ENCODE measurements around the gene PDE6B. TPM values are rescaled to one million over a fixed set of nuclear protein-coding genes. Genes with fewer than 3 reads are reported as not detected.
"Not testable (repeated sequence)": the region's sequence is repeated elsewhere in the genome, so short reads cannot be mapped to it uniquely, and the experiment has no call there.

PDE6B gene
- total RNA-seq, 1 donor from 2014 or later: 3.5 TPM

DNA sequence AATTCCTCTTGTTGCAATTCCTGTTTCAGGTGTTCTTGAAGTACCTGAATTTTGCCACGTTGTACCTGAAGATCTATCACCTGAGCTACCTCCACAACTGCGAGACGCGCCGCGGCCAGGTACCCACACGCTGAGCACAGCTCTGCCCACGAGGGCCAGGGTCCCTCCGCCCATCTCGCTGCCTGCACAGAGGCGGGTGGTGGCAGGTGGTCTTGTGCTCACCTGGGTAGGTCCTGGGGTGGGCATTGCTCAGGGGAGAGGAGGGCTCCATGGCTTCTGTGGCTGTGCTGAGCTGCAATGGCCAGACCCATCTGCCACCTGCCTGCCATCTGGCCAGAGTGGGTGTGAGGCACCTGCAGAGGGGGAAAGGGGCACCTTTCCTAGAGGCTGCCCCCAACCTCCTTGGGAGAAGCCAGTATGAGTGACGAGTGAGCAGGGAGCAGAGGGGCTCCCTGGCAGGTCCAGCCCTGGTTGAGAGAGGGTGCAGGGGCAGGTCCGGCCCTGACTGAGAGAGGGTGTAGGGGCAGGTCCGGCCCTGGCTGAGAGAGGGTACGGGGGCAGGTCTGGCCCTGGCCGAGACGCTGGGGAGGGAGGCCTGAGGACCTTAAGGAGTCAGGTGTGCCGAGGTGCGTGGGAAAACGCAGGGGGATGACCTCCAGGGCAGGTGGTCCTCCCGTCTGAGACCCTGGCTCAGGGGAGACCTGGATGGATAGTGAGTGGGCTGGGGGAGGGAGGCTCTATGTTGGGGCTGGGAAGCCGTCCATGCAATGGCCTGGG, 10.7 kb downstream of the PDE6B start:
- DNase-seq: no peak

DNA sequence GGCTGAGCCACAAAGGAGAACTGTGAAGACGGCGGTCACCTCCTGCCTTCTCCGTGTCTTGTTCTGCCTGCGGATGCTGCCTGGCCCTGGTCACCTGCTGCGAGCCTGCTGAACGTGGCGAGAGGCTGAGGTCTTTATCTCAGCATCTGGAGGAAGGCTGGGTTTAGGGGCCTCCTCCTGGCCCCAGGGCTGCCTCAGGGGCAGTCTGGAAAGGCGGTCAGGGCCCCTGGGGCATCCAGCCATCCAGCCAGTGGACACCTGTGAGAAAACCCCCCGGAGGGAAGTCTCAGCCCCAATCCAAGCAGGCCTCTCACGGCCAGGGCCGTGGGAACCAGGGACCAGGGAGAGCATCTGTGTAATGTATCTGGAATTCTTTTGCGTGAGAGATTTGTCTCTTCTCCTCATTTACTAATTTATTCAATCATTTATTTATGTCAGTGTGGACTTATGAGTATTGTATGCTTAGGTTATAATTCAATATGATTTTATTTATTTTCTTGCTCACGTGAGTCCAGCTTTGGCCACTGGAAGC, 11.3 kb downstream of the PDE6B start:
- DNase-seq: no peak

GRCh38 chr4:637536-638280, 12.3 kb downstream of the PDE6B start:
- no peak for DNase-seq

DNA sequence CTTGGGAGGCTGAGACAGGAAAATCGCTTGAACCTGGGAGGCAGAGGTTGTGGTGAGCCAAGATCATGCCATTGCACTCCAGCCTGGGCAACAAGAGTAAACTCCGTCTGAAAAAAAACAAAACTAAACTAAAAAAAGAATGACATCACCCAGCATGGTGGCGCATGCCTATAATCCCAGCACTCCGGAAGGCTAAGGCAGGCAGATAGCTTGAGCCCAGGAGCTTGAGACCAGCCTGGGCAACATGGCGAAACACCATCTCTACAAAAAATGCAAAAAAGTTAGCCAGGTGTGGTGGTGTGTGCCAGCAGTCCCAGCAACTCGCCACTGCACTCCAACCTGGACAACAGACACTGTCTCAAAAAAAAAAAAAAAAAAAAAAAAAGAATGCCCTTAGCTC, 17.0 kb downstream of the PDE6B start:
- DNase-seq: not testable (repeated sequence)

DNA sequence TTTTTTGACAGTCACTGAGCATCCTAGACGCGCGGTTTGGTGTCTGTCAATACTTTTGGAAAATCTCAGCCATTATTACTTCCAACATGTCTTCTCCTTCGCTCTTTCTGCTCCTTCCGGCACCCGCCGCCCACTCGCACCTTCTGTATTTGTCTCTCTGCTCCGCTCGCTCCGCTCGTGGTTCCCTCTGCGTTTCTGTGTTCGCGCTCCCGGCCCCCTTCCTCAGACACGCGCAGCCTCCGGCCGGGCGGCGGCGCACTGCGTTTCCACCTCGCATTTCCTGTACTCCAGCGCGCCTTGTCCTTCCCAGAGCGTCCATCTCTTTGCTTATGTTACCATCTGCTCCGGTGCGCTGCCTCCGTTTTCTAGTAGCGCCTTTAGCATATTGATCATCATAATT, 21.1 kb downstream of the PDE6B start:
- DNase-seq: no peak

GRCh38 chr4:647481-647880, 22.1 kb downstream of the PDE6B start:
- no peak for DNase-seq

DNA sequence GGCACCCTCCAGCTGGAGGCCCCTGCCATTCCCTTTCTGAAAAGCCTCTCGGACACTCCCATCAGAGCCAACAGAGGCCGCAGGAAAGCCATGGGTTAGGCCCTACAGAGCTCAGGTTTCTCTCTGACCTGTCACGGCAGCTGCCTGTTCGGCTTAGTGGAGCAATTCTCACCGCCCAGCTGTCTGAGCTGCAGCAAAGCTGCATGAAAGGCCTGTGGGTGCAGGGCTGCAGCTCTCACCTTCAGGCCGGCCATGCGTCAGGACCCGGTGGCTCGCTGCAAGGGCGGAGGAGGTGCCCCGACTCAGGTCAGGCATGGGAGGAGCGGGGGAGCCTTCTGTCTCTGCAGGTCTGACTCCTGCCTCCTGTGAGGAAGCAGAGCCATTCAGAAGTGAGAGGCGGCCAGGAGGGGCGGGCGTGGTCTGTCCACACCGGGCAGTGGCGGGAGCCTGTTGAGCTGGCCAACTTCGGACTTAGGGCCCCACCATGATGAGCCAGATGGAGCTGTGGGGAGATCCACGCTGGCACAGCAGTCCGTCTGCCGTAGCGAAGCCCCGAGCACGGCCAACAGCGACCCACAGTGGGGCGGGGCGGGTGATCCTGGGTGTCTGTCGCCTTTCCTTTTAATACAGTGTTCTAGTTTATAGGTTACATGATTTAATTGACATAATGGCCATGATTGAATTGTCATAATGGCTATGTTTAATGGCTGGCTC, 23.4 kb downstream of the PDE6B start:
- peak; percentile 71 for DNase-seq

GRCh38 chr4:649293-649625, 23.9 kb downstream of the PDE6B start:
- DNase-seq: no peak

- DNase-seq: no peak
These were observed 24.5 kb downstream of the PDE6B start for GRCh38 chr4:649751-650310.

- DNase-seq: no peak
These were observed 25.1 kb downstream of the PDE6B start for GRCh38 chr4:650461-650860.

DNA sequence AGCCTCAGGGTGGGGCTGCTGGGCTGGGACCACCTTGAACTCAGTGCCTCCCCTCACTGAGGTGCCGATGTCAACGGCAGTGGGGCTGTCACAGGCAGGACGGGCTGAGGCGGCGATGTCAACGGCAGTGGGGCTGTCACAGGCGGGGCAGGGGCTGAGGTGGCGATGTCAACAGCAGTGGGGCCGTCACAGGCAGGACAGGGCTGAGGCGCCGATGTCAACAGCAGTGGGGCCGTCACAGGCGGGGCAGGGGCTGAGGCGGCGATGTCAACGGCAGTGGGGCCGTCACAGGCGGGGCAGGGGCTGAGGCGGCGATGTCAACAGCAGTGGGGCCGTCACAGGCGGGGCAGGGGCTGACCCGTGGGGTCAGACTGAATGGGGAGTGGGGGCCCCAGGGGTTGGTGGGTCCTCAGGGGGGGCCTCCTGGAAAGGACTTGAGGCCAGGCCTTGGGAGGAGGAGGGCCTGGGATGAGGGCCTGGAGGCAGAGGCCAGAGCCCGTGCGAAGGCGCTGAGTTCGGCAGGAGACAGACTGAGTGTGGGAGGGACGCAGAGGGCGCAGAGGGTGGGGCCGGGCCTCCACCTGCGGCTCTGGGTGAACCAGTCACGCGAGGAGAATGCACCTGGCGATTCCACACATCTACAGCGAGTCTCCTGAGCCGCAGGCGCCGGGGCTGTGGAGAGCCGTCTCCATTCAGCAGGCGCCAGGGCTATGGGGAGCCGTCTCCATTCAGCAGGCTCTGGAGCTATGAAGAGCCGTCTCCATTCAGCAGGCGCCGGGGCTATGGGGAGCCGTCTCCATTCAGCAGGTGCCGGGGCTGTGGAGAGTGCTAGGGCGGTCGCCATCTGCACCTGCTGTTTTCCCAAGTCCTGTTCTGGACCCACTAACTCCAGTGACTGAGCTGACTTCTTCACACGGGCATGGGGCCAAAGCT, 25.8 kb downstream of the PDE6B start:
- DNase-seq: peak; percentile 46

- DNase-seq: no peak
These were observed 26.7 kb downstream of the PDE6B start for GRCh38 chr4:651884-652642.

GRCh38 chr4:653080-653821, 27.9 kb downstream of the PDE6B start:
- no peak for DNase-seq

DNA sequence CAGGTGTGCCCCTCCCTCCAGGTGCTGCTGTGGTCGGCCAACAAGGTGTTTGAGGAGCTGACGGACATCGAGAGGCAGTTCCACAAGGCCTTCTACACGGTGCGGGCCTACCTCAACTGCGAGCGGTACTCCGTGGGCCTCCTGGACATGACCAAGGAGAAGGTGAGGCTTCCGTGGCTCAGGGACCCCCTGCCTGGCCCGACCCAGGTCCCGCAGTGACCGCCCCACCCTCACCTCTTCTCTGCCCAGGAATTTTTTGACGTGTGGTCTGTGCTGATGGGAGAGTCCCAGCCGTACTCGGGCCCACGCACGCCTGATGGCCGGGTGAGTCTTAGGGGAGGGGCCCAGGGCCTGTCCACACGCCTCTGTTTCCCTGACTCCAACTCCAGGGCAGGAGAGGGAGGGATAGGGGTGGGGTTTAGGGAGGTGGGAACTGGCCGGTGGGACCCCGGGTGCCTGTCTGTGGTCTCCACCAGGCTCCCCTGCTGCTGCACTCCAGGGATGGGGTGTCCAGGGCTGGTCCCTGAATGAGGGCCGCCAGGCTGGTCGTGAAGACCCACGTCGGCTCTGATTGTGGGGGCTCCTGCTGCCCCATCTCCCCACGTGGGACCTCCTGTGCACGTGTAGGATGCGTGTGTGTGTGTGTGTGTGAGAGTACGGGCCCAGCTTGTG, 28.6 kb downstream of the PDE6B start:
- no peak for DNase-seq

DNA sequence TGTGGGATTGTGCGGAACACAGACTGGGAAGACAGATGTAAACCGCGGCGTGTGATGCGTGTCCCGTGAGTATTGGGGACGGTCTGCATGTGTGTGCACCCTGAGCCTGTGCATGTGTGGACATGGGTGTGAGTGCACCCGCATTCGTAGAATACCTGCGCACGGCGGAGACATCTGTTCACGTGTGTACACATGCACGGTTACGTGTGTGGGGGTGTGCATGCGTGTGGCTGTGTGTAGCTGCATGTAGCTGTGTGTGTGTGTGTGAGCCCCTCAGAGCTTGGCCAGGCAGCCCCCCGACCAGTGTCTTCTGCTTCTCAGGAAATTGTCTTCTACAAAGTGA, 29.1 kb downstream of the PDE6B start:
- no peak for DNase-seq

GRCh38 chr4:654871-655463, 29.6 kb downstream of the PDE6B start:
- DNase-seq: no peak

DNA sequence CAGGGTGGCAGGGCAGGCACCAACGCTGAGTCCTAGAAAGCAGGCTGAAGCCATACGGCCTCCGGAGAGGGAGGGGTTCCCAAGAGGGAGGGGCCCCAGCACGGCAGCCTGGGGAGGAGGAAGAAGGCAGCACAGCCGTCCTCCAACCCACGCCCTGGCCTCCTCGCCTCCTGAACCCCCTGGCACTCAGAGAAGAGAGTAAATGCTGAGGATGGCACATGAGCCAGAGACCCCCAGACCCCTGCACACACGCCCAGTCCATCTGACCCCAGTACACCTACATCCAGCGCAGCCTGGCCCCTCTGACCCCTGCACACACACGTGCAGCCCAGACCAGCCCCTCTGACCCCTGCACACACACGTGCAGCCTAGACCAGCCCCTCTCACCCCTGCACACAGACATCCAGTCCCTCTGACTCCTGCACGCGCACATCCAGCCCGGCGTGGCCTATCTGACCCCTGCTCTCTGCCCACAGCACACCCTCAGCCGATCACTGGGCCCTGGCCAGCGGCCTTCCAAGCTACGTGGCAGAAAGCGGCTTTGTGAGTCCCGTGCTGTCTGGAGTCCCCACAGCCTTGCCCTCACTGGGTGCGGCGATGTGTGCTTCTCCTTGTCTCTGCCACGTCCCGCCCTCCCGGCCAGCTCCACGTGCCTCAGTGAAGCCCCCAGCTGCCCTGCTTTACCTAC, 30.2 kb downstream of the PDE6B start:
- no peak for DNase-seq
